Measurements from ENCODE around the gene ERAP2. TPM values are rescaled to one million over a fixed set of nuclear protein-coding genes. Genes with fewer than 3 reads are reported as not detected.
A peak's percentile ranks its signal among the peaks of the same experiment; 100 is the strongest.

ERAP2 gene
- total RNA-seq, 2 experiments from 2014 or later: 19.5 to 29.3 TPM

GRCh38 chr5:96961053-96961452 lies 84.8 kb downstream of the ERAP2 start:
- DNase-seq (ENCODE audit: low spot score): peak; percentile 80
- no peaks in the 10 kb centered on the region for H3K9me2 ChIP-seq (ENCODE audit: insufficient read depth, low read length)
- peak overlapping the region; percentile 98 for H3K27ac ChIP-seq (ENCODE audit: low read depth, low read length, poor library complexity, severe bottlenecking)
- H3K36me3 ChIP-seq (ENCODE audit: insufficient read depth, low read length): peaks cover 28% of the 10 kb centered on the region
- peak overlapping the region; percentile 96 for H3K4me2 ChIP-seq (ENCODE audit: low read length)
- no peak overlapping the region for H2AFZ ChIP-seq (ENCODE audit: low read length)
- peaks cover 3% of the 10 kb centered on the region; the same call in 1 of the 2 replicates for H3K9me3 ChIP-seq (ENCODE audit: low read length)
- no peak for TF ChIP-seq EZH2phosphoT487 (IDR thresholded peaks at IDR 0.05; ENCODE audit: borderline replicate concordance, low read depth, low read length)
- TF ChIP-seq, protein P1, sequence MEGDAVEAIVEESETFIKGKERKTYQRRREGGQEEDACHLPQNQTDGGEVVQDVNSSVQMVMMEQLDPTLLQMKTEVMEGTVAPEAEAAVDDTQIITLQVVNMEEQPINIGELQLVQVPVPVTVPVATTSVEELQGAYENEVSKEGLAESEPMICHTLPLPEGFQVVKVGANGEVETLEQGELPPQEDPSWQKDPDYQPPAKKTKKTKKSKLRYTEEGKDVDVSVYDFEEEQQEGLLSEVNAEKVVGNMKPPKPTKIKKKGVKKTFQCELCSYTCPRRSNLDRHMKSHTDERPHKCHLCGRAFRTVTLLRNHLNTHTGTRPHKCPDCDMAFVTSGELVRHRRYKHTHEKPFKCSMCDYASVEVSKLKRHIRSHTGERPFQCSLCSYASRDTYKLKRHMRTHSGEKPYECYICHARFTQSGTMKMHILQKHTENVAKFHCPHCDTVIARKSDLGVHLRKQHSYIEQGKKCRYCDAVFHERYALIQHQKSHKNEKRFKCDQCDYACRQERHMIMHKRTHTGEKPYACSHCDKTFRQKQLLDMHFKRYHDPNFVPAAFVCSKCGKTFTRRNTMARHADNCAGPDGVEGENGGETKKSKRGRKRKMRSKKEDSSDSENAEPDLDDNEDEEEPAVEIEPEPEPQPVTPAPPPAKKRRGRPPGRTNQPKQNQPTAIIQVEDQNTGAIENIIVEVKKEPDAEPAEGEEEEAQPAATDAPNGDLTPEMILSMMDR (conservative IDR thresholded peaks at IDR 0.05; ENCODE audit: low read length): no peak
- intact Hi-C loops (cut with micrococcal nuclease; ENCODE audit: unreplicated experiment): no loop called here
- CTCF ChIA-PET (ENCODE audit: unreplicated experiment): no interaction called here
- no TSS peak for BruUV-seq (replicated peaks)
- peak overlapping the region; percentile 82 for H3K4me3 ChIP-seq (ENCODE audit: low read depth, low read length, poor library complexity, severe bottlenecking)
- H3K79me2 ChIP-seq (ENCODE audit: insufficient read depth, low read depth, low read length): peaks cover 100% of the 10 kb centered on the region
- peaks cover 55% of the 10 kb centered on the region for H3K4me1 ChIP-seq (ENCODE audit: insufficient read depth, low read length, poor library complexity, severe bottlenecking)
- no peaks in the 10 kb centered on the region for H4K20me1 ChIP-seq (ENCODE audit: insufficient read depth, low read length)
- POLR2A ChIA-PET: interaction anchor here (0.6 to 7.1 kb wide), 24 partner anchors 8 to 201 kb away, joined by 3 to 53 read pairs (median 5); partner anchors contain the start of genes ERAP2 and LNPEP

DNA sequence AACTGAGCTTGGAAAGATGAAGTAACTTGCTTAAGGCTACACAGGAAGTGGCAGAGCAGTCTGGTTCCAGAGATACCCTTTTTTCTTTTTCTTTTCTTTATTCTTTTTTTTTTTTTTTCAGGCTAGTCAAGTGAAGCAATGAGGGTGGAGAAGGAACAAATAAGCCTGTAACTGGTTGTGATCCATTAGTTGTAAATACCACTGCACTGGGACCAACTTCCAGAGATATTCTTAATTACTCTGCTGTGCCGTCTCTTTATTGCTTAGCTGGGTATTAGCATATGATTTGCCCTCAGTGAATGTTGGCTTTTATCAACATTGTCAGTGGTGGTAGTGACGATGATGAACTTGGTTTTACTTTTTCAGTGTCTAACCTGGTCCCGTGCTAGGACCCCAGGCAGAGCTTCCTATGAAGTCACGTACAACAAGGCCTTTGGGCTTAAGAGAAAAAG lies 86.3 kb downstream of the ERAP2 start:
- ChIA-PET POLR2A (interaction anchor here (0.5 to 7.1 kb wide), 21 partner anchors 10 to 301 kb away, joined by 3 to 53 read pairs (median 5); partner anchors contain the start of genes CAST, ERAP1, ERAP2 and LNPEP), CTCF (ENCODE audit: unreplicated experiment) (interaction anchor here (1.0 to 2.0 kb wide), 3 partner anchors 9 to 93 kb away, joined by 3 to 5 read pairs (median 5); no protein-coding TSS in a partner anchor)
- no TSS peak for BruUV-seq (replicated peaks)
- peak overlapping the region; percentile 82 for H3K4me3 ChIP-seq (ENCODE audit: low read depth, low read length, poor library complexity, severe bottlenecking)
- intact Hi-C loops (cut with micrococcal nuclease; ENCODE audit: unreplicated experiment): loop anchor here (2.0 kb wide), 1 partner anchor 92 kb away; no protein-coding TSS in a partner anchor
- H3K9me2 ChIP-seq (ENCODE audit: insufficient read depth, low read length): no peaks in the 10 kb centered on the region
- H3K4me1 ChIP-seq (ENCODE audit: insufficient read depth, low read length, poor library complexity, severe bottlenecking): peaks cover 45% of the 10 kb centered on the region
- H3K36me3 ChIP-seq (ENCODE audit: insufficient read depth, low read length): peaks cover 43% of the 10 kb centered on the region
- H3K79me2 ChIP-seq (ENCODE audit: insufficient read depth, low read depth, low read length): peaks cover 100% of the 10 kb centered on the region
- H3K27ac ChIP-seq (ENCODE audit: low read depth, low read length, poor library complexity, severe bottlenecking): peak overlapping the region; percentile 98
- peak overlapping the region; percentile 33; the same call in 1 of the 2 replicates for H2AFZ ChIP-seq (ENCODE audit: low read length)
- no peak for TF ChIP-seq EZH2phosphoT487 (IDR thresholded peaks at IDR 0.05; ENCODE audit: borderline replicate concordance, low read depth, low read length)
- TF ChIP-seq, protein P1 (conservative IDR thresholded peaks at IDR 0.05; ENCODE audit: low read length): no peak
- H3K9me3 ChIP-seq (ENCODE audit: low read length): peaks cover 7% of the 10 kb centered on the region; the same call in 1 of the 2 replicates
- H3K4me2 ChIP-seq (ENCODE audit: low read length): peak overlapping the region; percentile 96
- DNase-seq (ENCODE audit: low spot score): peak; percentile 52
- no peaks in the 10 kb centered on the region for H4K20me1 ChIP-seq (ENCODE audit: insufficient read depth, low read length)

- intact Hi-C loops (cut with micrococcal nuclease; ENCODE audit: unreplicated experiment): loop anchor here (2.0 kb wide), 1 partner anchor 92 kb away; no protein-coding TSS in a partner anchor
- H3K4me2 ChIP-seq (ENCODE audit: low read length): peak overlapping the region; percentile 96
- H3K36me3 ChIP-seq (ENCODE audit: insufficient read depth, low read length): peaks cover 47% of the 10 kb centered on the region
- H2AFZ ChIP-seq (ENCODE audit: low read length): peak overlapping the region; percentile 33; the same call in 1 of the 2 replicates
- CTCF ChIA-PET (ENCODE audit: unreplicated experiment): interaction anchor here (1.0 to 2.0 kb wide), 3 partner anchors 9 to 94 kb away, joined by 3 to 5 read pairs (median 5); no protein-coding TSS in a partner anchor
- peak overlapping the region; percentile 82 for H3K4me3 ChIP-seq (ENCODE audit: low read depth, low read length, poor library complexity, severe bottlenecking)
- peak; percentile 75 for DNase-seq (ENCODE audit: low spot score)
- no peaks in the 10 kb centered on the region for H3K9me2 ChIP-seq (ENCODE audit: insufficient read depth, low read length)
- no TSS peak for BruUV-seq (replicated peaks)
- 0 out of 2 replicates have a peak, but pooled peaks cover 4% of the 10 kb centered on the region for H4K20me1 ChIP-seq (ENCODE audit: insufficient read depth, low read length)
- H3K27ac ChIP-seq (ENCODE audit: low read depth, low read length, poor library complexity, severe bottlenecking): peak overlapping the region; percentile 98
- peaks cover 100% of the 10 kb centered on the region for H3K79me2 ChIP-seq (ENCODE audit: insufficient read depth, low read depth, low read length)
- peaks cover 7% of the 10 kb centered on the region; the same call in 1 of the 2 replicates for H3K9me3 ChIP-seq (ENCODE audit: low read length)
- POLR2A ChIA-PET: interaction anchor here (0.6 to 7.1 kb wide), 18 partner anchors 9 to 302 kb away, joined by 3 to 53 read pairs (median 5); partner anchors contain the start of genes CAST, ERAP1, ERAP2 and LNPEP
- TF ChIP-seq, protein P1 (conservative IDR thresholded peaks at IDR 0.05; ENCODE audit: low read length): no peak
- no peak for TF ChIP-seq EZH2phosphoT487 (IDR thresholded peaks at IDR 0.05; ENCODE audit: borderline replicate concordance, low read depth, low read length)
- H3K4me1 ChIP-seq (ENCODE audit: insufficient read depth, low read length, poor library complexity, severe bottlenecking): peaks cover 48% of the 10 kb centered on the region
Observed at GRCh38 chr5:96963267-96963666, 87.0 kb downstream of the ERAP2 start.
